Activated CD8-positive, alpha-beta memory T cell treated with anti-CD3 and anti-CD28 coated beads, Interleukin-2, amount 50 U/mL, for 4 hours (primary cell): ENCODE results near the gene RPUSD2.
"Not testable (repeated sequence)": the region's sequence is repeated elsewhere in the genome, so short reads cannot be mapped to it uniquely, and the experiment has no call there.

Source experiments
- DNase-seq: peaks from one replicate; pipeline ENCODE4 v3.0.0-alpha.2; 2020

The RPUSD2 gene

DNA sequence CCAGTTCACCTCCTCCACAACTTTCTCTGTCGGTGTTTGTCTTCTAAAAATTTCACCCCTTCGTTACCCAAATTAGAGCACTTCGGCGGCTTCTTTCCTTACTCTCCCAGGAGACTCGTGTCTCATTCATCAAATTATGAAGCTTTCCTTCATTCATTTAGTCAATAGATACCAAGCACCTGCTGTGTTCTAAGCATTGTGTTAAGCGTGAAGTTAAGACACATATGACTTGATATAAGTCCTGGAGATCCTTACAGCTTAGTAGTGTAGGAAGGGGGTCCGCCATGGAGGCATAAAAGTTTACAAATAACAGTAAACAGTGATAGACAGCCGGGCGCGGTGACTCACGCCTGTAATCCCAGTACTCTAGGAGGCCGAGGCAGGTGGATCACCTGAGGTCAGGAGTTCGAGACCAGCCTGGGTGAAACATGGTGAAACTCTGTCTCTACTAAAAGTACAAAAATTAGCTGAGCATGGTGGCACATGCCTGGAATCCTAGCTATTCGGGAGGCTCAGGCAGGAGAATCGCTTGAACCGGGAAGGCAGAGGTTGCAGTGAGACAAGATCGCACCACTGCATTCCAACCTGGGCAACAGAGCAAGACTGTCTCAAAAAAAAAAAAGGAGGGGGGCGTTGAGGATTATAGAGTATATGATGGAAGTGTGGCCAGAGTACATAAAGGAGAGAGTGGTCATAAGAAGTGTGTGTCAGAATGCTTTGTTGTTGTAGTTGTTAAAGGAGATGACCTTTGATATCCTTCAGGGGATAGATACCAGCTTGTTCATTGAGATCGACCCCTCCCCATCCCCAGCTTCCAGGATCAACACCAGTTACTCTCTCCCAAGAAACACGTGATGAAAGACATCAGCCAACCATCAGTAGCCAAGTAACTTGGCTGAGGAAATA, 3.5 kb upstream of the RPUSD2 start:
- DNase-seq: no peak

DNA sequence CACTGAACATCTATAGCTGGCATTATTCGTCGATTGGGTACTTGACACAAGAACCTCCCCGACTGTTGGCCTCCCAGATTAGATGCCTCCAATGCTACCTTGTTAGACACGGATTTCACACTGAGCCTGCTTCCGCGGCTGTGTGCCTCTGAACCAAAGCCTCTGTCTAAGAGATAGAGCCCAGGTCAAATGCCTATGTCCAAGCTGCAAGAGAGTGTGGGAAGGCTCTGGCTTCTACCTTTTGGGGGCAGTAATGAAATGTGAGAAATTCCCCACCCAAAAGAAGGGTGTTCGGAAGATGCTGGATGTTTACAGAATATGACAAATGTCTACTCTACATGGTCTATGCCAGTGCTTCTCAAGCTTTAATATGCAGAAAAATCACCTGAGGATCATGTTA, 2.0 kb upstream of the RPUSD2 start:
- DNase-seq: no peak

GRCh38 chr15:40575113-40575512, 6.0 kb downstream of the RPUSD2 start:
- no peak for DNase-seq

- DNase-seq: not testable (repeated sequence)
These were observed 7.8 kb downstream of the RPUSD2 start for GRCh38 chr15:40576914-40577313.

DNA sequence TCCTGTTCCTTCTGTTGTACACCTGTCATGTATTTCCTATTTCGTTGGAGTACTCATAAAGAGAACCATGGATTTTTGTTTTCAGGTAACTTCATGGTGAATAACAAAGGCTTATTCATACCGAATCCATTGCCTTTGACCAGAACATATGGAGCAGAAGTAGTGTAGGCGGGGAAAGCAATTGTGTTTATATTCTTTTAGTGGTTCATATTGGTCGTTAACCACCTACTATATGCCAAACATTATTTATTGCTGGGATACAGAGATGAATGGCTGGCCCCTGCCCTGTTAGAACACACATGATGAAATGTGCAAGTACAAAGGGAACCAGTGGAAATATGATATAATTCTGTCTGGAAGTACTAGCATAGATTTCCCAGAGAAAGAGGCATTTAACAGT, 9.8 kb downstream of the RPUSD2 start:
- DNase-seq: no peak

- DNase-seq: not testable (repeated sequence)
These were observed 12.7 kb downstream of the RPUSD2 start for GRCh38 chr15:40581796-40582195.

- DNase-seq: no peak
These were observed 13.7 kb downstream of the RPUSD2 start for GRCh38 chr15:40582726-40583246.

GRCh38 chr15:40584191-40584590, 15.1 kb downstream of the RPUSD2 start:
- no peak for DNase-seq

DNA sequence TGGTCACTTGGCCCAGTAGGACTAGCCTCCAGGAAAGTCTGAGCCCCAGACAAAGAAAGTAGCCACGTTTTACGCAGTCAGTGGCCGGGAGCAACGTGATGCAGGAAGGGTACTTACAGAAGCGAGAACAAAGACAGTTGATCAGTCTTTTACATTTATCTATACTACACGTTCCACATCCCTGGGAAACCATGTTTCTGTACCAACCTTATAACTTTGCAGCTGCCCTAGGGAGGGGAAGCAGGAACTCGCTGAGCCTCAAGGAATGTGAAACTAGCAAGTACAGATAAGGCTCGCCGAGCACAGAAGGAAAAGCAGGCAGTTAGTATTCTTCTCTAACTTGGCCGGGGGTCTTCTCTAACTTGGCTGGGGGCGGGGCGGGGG, 21.6 kb downstream of the RPUSD2 start:
- no peak for DNase-seq

DNA sequence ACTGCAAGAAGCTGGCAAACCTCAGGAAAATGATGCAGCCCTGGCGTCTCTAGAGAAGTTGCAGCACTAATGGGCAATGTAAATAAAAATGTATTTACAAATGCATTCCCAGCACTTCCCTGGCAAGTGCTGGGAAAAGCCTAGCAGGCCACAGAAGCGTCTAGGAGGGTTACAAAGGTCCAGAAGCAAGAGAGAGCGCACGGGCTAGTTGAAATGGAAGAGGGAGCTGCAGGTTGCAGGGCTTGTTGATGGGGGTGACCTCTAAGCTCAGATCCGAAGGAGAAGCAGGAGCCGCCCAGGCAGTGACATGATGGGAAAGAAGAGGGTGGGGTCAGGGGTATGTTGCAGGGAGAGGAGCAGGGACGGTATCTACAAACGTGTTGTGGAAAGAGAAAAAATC, 22.3 kb downstream of the RPUSD2 start:
- DNase-seq: no peak

DNA sequence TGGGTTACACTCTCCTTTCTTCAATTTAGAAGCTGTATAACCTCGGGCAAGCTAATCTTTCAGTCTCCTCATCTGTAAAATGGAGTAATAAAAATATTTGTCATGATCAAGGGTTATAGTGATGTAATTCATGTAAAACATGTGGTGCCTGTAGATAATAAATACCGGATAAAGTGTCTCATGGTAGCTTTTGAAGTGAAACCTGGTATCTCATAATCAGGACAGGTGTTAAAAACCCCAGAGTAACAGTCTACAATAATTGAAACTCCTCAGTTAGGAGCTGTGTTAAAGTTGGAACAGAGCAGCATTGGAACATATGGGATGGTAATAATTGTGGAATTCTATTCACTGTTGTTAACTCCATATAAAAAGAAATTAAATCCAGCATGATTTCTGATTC, 24.1 kb downstream of the RPUSD2 start:
- no peak for DNase-seq

GRCh38 chr15:40593588-40594428, 24.7 kb downstream of the RPUSD2 start, which contains the start of gene KNL1:
KNL1 (plus strand) TSS chr15:40594249; CDS start chr15:40602932, 8,683 bp downstream.
- DNase-seq: peak; percentile 80

DNA sequence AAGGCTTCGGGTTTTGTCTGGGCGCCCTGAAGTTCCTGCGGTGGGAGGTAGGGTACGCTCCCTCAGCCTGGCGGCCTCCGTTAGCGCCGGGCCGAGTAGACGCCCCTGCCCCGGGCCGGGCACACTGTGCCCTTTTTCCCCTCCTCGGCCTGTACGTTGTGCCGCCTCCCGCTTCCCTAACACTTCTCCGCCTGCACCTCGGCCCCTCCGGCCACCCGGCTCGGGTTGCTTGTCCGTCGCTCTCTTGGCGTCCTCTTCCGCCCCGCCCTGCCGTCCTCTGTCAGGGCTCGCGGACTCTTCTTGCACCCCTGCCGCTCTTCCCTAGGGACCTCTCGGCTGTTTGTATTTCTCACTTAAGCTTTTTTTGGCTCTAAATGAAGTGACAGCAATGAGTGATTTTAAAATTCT, 25.3 kb downstream of the RPUSD2 start:
- DNase-seq: no peak

GRCh38 chr15:40595219-40595618, 26.1 kb downstream of the RPUSD2 start:
- no peak for DNase-seq

DNA sequence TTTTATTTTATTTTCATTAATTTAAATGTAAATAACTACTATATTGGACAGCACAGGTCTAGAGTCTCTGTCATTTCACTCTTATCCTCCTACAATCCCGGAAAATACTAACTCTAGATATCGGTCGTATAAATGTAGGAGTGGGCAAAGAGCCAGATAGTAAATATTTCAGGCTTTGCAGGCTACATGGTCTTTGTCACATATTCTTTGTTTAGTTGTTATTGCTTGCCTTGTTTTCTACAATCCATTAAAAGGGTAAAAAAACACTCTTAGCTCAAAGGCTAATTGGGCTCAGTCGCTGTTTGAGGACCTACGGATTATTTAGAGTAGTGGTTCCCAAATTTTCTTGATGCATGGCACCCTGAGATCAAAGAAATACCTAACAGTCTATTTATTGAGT, 26.7 kb downstream of the RPUSD2 start:
- no peak for DNase-seq

- no peak for DNase-seq
These were observed 27.9 kb downstream of the RPUSD2 start for GRCh38 chr15:40597024-40597423.

- DNase-seq: no peak
These were observed 29.0 kb downstream of the RPUSD2 start for GRCh38 chr15:40598126-40598525.

- DNase-seq: no peak
These were observed 29.6 kb downstream of the RPUSD2 start for GRCh38 chr15:40598672-40599071.

DNA sequence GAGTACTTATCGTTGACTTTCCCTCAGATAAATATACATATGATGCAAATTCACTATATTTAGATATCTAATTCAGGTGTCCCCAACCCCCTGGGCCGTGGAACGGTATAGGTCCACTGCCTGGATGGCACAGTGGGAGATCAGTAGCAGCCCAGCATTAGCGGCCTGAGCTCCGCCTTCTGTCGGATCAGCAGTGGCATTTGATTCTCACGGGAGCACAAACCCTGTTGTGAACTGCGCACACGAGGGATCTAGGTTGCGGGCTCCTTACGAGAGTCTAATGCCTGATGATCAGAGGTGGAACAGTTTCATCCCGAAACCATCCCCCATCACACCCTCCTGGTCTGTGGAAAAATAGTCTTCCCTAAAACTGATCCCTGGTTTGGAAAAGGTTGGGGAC, 31.9 kb downstream of the RPUSD2 start:
- no peak for DNase-seq

DNA sequence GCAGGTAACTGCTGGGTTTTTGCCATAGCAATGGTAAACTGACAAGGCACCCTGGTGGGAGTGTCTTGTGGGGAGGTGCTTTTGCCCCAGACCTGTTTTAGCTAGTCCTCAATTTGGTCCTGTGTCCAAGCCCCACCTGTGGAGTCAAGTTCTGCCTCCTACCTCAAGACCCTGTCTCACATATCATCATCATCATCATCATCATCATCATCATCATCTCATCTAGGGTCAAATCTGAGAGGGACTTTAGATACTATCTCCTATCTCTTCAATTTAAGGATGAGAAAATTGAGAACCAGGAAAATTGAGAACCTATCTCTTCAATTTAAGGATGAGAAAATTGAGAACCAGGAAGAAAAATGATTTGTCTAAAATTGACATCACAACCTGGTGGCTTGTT, 34.8 kb downstream of the RPUSD2 start:
- DNase-seq: no peak

GRCh38 chr15:40613080-40613479, 44.0 kb downstream of the RPUSD2 start:
- DNase-seq: no peak

DNA sequence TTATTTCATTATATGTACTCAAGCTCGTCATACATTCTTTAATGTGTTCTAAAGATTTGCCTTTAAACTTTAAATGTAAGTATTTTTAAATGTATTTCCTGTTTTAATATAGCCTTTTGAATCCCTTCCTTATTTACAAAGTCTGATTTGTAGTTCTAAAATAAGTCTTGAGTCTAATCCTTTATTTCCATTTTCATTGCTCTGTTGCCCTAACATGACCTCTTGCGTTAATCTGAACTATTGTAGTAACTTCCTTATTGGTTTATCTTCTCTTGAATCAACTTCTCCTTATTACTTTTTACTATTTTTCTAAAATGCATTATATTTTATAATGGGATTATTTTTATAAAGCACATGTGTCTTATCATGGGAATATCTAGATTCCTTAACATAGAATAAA, 48.9 kb downstream of the RPUSD2 start:
- DNase-seq: no peak

GRCh38 chr15:40618906-40619305, 49.8 kb downstream of the RPUSD2 start:
- DNase-seq: no peak

GRCh38 chr15:40623361-40623760, 54.3 kb downstream of the RPUSD2 start:
- no peak for DNase-seq
